ENCODE data around the gene EIF1AD. TPM values are rescaled to one million over a fixed set of nuclear protein-coding genes. Genes with fewer than 3 reads are reported as not detected.

The EIF1AD gene
- total and polyA plus RNA-seq, 2 of the 8 experiments (the other 6 are each of a cell fraction or from before 2014, with no cell fraction given), result 32.6 to 39.9 TPM

GRCh38 chr11:65964906-65965305 is 37.1 kb downstream of the EIF1AD start:
- Histone ChIP-seq H3K79me1 (ENCODE audit: low read depth, low read length) (peaks cover 9% of the 10 kb centered on the region), H4K20me1 (replicated peaks in 1 of 2; ENCODE audit: control insufficient read depth in 1 of 2, insufficient read depth in 2 of 2, low read length in 2 of 2) (peaks cover 1 to 11% of the 10 kb centered on the region in 2 experiments), H2BK12ac (ENCODE audit: low read depth, low read length) (no peak overlapping the region), H3K79me2 (ENCODE audit: control insufficient read depth in 1 of 2, insufficient read depth in 2 of 2, low read length in 2 of 2) (peaks cover 11 to 21% of the 10 kb centered on the region in 2 experiments), H2BK120ac (replicated peaks; ENCODE audit: low read depth, low read length) (no peak overlapping the region), H3K9me3 (ENCODE audit: insufficient read depth in 2 of 2, low read depth in 1 of 2, low read length in 1 of 2) (no peaks in the 10 kb centered on the region), H3K4me3 (ENCODE audit: extremely low read depth in 1 of 4, insufficient read depth in 2 of 4, low read depth in 3 of 4, low read length in 4 of 4) (no peak overlapping the region), H2AFZ (ENCODE audit: low read length) (no peak overlapping the region), H2BK20ac (ENCODE audit: low read length) (no peak overlapping the region), H3K14ac (ENCODE audit: insufficient read length) (no peak overlapping the region), H3K4ac (replicated peaks; ENCODE audit: insufficient read length, low read depth, low read length) (no peak overlapping the region), H2AK5ac (ENCODE audit: low read depth, low read length) (no peak overlapping the region), H3K23me2 (ENCODE audit: low read depth, low read length) (peaks cover 14% of the 10 kb centered on the region; the same call in 1 of the 2 replicates), H3K27ac (ENCODE audit: low read depth, low read length) (no peak overlapping the region), H2BK15ac (ENCODE audit: low read length) (no peak overlapping the region), H3K4me1 (replicated peaks in 1 of 4; ENCODE audit: control insufficient read depth in 3 of 4, insufficient read depth in 4 of 4, low read length in 3 of 4) (peaks cover 0 to 9% (median 3%) of the 10 kb centered on the region in 4 experiments; a peak in 3 of 7 replicates), H3K23ac (ENCODE audit: insufficient read length) (no peak overlapping the region), H2BK5ac (ENCODE audit: low read depth, low read length) (no peak overlapping the region), H4K5ac (ENCODE audit: insufficient read length, low read depth, low read length) (no peak overlapping the region), H3K9ac (replicated peaks in 1 of 4; ENCODE audit: extremely low read depth in 1 of 4, low read depth in 3 of 4, low read length in 3 of 4) (no peak overlapping the region; a peak in 1 of 7 replicates), H4K8ac (ENCODE audit: extremely low read depth, insufficient read depth, low read length) (no peak overlapping the region), H3K18ac (ENCODE audit: extremely low read depth, low read length) (no peak overlapping the region), H3K4me2 (ENCODE audit: insufficient read depth in 1 of 2, low read depth in 2 of 2, low read length in 2 of 2) (no peak overlapping the region), H3K56ac (replicated peaks; ENCODE audit: insufficient read length, low read depth, low read length) (no peak overlapping the region), H3K27me3 (replicated peaks in 1 of 4; ENCODE audit: control insufficient read depth in 3 of 4, extremely low read depth in 1 of 4, insufficient read depth in 3 of 4, low read length in 3 of 4) (no peaks in the 10 kb centered on the region), H4K91ac (replicated peaks; ENCODE audit: insufficient read length, low read length) (no peak overlapping the region), H3K36me3 (ENCODE audit: control insufficient read depth in 2 of 4, insufficient read depth in 4 of 4, low read length in 3 of 4) (peaks cover 12 to 47% (median 35%) of the 10 kb centered on the region in 4 experiments)
- POLR2A ChIA-PET (ENCODE audit: partially characterized antibody), result interaction anchor here (0.8 to 2.4 kb wide), 4 partner anchors 14 to 106 kb away, joined by 3 to 7 read pairs (median 5); no protein-coding TSS in a partner anchor
- no peak for DNase-seq (ENCODE audit: low read depth in 1 of 2, low spot score in 2 of 2)
- WGBS, 2 experiments (ENCODE audit: extremely low coverage in 1 of 2, insufficient coverage in 1 of 2, insufficient read length in 1 of 2, insufficient replicate concordance in 2 of 2, low coverage in 1 of 2, low lambda C conversion rate in 2 of 2, missing lambda C conversion rate in 1 of 2), result 96% methylated on average over 7 of the region's 10 CpGs; no CpG with 5 or more reads in 1 of the 2 experiments
- no peak for FAIRE-seq
- CTCF ChIA-PET (ENCODE audit: partially characterized antibody), result interaction anchor here (0.8 to 1.8 kb wide), 2 partner anchors 72 to 80 kb away, joined by 4 to 5 read pairs; no protein-coding TSS in a partner anchor
- TF ChIP-seq SUZ12 (IDR thresholded peaks at IDR 0.05; ENCODE audit: low read length) (no peak), KDM4A (IDR thresholded peaks at IDR 0.05; ENCODE audit: low read depth, low read length, severe bottlenecking) (no peak), HDAC6 (IDR thresholded peaks at IDR 0.05; ENCODE audit: low read depth, low read length) (no peak), GTF2F1 (IDR thresholded peaks at IDR 0.05; ENCODE audit: borderline replicate concordance, low read depth, low read length) (no peak), MAFK (IDR thresholded peaks at IDR 0.05; ENCODE audit: low read depth, low read length) (no peak), YY1 (IDR thresholded peaks at IDR 0.05; ENCODE audit: low read depth, low read length) (no peak), EZH2 (IDR thresholded peaks at IDR 0.05; ENCODE audit: low read depth, low read length, severe bottlenecking) (no peak), BCL11A (IDR thresholded peaks at IDR 0.05; ENCODE audit: low read depth in 2 of 2, low read length in 2 of 2) (no peak), RXRA (IDR thresholded peaks at IDR 0.05; ENCODE audit: insufficient read depth, low read depth, low read length) (no peak), SIX5 (IDR thresholded peaks at IDR 0.05; ENCODE audit: low read depth, low read length) (no peak), SIN3A (conservative IDR thresholded peaks at IDR 0.05 in 1 of 2, IDR thresholded peaks at IDR 0.05 in 1 of 2; ENCODE audit: low read depth in 1 of 2, low read length in 2 of 2) (no peak), EGR1 (IDR thresholded peaks at IDR 0.05; ENCODE audit: borderline replicate concordance, low read depth, low read length) (no peak), TEAD4 (IDR thresholded peaks at IDR 0.05; ENCODE audit: low read depth, low read length) (no peak)

Data from H1 (cell line).